ENCODE measurements around the gene GALNT9. TPM values are rescaled to one million over a fixed set of nuclear protein-coding genes. Genes with fewer than 3 reads are reported as not detected.

Gene GALNT9
- total RNA-seq, 1 experiment from 2014 or later: 2.6 TPM

DNA sequence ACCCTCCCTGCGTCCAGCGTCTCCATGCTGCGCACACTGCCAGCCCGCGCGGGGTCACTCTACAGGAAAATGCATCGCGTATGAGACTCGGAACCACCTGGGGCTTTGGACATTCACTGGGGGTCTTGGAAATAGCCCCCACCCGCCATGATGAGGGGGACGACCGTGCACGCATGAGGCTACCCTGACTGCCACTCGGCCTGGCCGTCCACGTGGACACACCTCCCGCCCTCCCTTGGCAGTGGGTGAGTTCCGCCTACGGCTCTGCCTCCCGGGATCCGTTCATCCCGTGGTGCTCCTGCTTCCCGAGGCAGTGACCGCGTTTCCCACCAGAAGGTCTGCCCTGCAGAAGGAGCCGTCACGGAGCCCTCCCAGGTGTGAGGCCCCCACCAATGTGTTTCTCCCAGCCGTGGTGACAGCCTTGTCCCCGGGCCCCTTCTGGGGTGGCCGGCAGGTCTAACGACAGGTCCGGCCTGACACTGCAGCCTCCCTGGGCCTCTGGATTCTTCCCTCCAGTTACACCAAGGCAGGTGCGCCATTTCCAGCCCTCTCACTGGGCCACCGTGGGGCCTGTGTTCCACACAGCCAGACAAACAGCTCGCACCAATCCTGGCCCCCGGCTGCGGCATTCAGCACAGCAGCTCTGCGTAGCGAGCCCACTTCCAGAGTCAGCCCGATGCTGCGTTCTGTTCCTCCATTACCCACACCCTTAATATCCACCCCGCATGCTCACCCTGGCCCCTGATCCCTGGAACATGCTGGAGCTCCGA lies 11.1 kb upstream of the GALNT9 start:
- ChIA-PET POLR2A (no interaction called here), CTCF (no interaction called here)
- TF ChIP-seq, protein P1, sequence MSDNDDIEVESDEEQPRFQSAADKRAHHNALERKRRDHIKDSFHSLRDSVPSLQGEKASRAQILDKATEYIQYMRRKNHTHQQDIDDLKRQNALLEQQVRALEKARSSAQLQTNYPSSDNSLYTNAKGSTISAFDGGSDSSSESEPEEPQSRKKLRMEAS (IDR thresholded peaks at IDR 0.05): no peak
- no peak for TF ChIP-seq FOSL1 (IDR thresholded peaks at IDR 0.05; ENCODE audit: low read depth)
- no peak for TF ChIP-seq SP1 (IDR thresholded peaks at IDR 0.05; ENCODE audit: low read depth)
- no peak for TF ChIP-seq EZH2 (IDR thresholded peaks at IDR 0.05)
- TF ChIP-seq CEBPB (IDR thresholded peaks at IDR 0.05; ENCODE audit: low read depth): no peak

DNA sequence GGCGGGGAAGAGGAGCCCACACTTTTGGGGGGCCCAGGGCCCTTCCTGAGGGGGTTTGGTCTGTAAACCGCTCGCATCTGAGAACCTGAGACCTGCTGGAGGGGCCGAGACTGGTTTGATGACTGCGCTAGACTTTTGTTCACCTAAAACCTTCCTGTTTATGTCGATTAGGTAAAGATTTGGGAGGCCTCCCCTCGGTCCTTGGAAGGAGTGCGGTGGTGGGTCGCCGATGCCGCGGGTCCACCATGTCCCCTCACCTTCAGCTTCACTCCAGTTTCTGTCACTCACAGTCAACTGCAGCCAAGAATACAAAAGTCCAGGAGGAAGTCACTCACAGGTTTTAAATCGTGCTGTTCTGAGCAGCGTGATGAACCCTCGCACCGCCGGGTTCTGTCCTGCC lies 10.5 kb upstream of the GALNT9 start:
- TF ChIP-seq, protein P2, sequence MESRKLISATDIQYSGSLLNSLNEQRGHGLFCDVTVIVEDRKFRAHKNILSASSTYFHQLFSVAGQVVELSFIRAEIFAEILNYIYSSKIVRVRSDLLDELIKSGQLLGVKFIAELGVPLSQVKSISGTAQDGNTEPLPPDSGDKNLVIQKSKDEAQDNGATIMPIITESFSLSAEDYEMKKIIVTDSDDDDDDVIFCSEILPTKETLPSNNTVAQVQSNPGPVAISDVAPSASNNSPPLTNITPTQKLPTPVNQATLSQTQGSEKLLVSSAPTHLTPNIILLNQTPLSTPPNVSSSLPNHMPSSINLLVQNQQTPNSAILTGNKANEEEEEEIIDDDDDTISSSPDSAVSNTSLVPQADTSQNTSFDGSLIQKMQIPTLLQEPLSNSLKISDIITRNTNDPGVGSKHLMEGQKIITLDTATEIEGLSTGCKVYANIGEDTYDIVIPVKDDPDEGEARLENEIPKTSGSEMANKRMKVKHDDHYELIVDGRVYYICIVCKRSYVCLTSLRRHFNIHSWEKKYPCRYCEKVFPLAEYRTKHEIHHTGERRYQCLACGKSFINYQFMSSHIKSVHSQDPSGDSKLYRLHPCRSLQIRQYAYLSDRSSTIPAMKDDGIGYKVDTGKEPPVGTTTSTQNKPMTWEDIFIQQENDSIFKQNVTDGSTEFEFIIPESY (IDR thresholded peaks at IDR 0.05; ENCODE audit: extremely low read depth, insufficient replicate concordance, low read length): no peak
- TF ChIP-seq TCF7L2 (IDR thresholded peaks at IDR 0.05; ENCODE audit: borderline replicate concordance, extremely low read depth, insufficient read depth, insufficient read length) (no peak), FOSL1 (IDR thresholded peaks at IDR 0.05; ENCODE audit: low read depth) (no peak), ELF1 (IDR thresholded peaks at IDR 0.05; ENCODE audit: borderline replicate concordance, low read depth) (no peak)
- TF ChIP-seq, protein P3, sequence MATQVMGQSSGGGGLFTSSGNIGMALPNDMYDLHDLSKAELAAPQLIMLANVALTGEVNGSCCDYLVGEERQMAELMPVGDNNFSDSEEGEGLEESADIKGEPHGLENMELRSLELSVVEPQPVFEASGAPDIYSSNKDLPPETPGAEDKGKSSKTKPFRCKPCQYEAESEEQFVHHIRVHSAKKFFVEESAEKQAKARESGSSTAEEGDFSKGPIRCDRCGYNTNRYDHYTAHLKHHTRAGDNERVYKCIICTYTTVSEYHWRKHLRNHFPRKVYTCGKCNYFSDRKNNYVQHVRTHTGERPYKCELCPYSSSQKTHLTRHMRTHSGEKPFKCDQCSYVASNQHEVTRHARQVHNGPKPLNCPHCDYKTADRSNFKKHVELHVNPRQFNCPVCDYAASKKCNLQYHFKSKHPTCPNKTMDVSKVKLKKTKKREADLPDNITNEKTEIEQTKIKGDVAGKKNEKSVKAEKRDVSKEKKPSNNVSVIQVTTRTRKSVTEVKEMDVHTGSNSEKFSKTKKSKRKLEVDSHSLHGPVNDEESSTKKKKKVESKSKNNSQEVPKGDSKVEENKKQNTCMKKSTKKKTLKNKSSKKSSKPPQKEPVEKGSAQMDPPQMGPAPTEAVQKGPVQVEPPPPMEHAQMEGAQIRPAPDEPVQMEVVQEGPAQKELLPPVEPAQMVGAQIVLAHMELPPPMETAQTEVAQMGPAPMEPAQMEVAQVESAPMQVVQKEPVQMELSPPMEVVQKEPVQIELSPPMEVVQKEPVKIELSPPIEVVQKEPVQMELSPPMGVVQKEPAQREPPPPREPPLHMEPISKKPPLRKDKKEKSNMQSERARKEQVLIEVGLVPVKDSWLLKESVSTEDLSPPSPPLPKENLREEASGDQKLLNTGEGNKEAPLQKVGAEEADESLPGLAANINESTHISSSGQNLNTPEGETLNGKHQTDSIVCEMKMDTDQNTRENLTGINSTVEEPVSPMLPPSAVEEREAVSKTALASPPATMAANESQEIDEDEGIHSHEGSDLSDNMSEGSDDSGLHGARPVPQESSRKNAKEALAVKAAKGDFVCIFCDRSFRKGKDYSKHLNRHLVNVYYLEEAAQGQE (IDR thresholded peaks at IDR 0.05; ENCODE audit: low read depth): no peak
- no peak for ATAC-seq

More for the DNA sequence above, 11.1 kb upstream of the GALNT9 start:
- Histone ChIP-seq H3K4me1 (ENCODE audit: control insufficient read depth in 1 of 2, insufficient read depth in 2 of 2, low read length in 2 of 2) (no peaks in the 10 kb centered on the region), H3K9me2 (ENCODE audit: insufficient read depth) (no peaks in the 10 kb centered on the region), H3K9ac (ENCODE audit: low read length) (no peak overlapping the region), H3K36me3 (ENCODE audit: control insufficient read depth in 1 of 2, insufficient read depth in 2 of 2, low read length in 2 of 2) (no peaks in the 10 kb centered on the region), H3K27ac (ENCODE audit: low read depth, low read length) (no peak overlapping the region), H3K27me3 (ENCODE audit: insufficient read depth, low read length) (no peaks in the 10 kb centered on the region), H3K4me2 (ENCODE audit: low read length) (no peak overlapping the region), H2AFZ (ENCODE audit: low read depth, low read length, poor library complexity, severe bottlenecking) (no peak overlapping the region), H4K20me1 (ENCODE audit: insufficient read depth) (no peaks in the 10 kb centered on the region), H3K9me3 (ENCODE audit: control insufficient read depth in 1 of 2, insufficient read depth in 1 of 2, low read depth in 1 of 2, low read length in 2 of 2) (no peaks in the 10 kb centered on the region), H3K4me3 (replicated peaks in 1 of 2; ENCODE audit: low read depth in 1 of 2, low read length in 2 of 2) (no peak overlapping the region), H3K79me2 (ENCODE audit: insufficient read depth, low read length) (no peaks in the 10 kb centered on the region)
- no peak for DNase-seq (ENCODE audit: low read depth, low spot score)
- no peak for ATAC-seq
- intact Hi-C loops (cut with micrococcal nuclease): no loop called here
- RAD21 ChIA-PET (ENCODE audit: low non-redundant PET in 1 of 2, low total read pairs in 2 of 2, uncharacterized antibody in 2 of 2, unreplicated experiment in 2 of 2): no interaction called here
- BruUV-seq (replicated peaks): no TSS peak

More for the DNA sequence above, 10.5 kb upstream of the GALNT9 start:
- H4K20me1 ChIP-seq (ENCODE audit: insufficient read depth): no peaks in the 10 kb centered on the region
- no TSS peak for BruUV-seq (replicated peaks)
- no peaks in the 10 kb centered on the region for H3K4me1 ChIP-seq (ENCODE audit: control insufficient read depth in 1 of 2, insufficient read depth in 2 of 2, low read length in 2 of 2)
- H3K9me2 ChIP-seq (ENCODE audit: insufficient read depth): no peaks in the 10 kb centered on the region
- H3K9me3 ChIP-seq (ENCODE audit: control insufficient read depth in 1 of 2, insufficient read depth in 1 of 2, low read depth in 1 of 2, low read length in 2 of 2): no peaks in the 10 kb centered on the region
- no peak overlapping the region for H2AFZ ChIP-seq (ENCODE audit: low read depth, low read length, poor library complexity, severe bottlenecking)
- ChIA-PET RAD21 (ENCODE audit: low non-redundant PET in 1 of 2, low total read pairs in 2 of 2, uncharacterized antibody in 2 of 2, unreplicated experiment in 2 of 2) (no interaction called here), POLR2A (no interaction called here), CTCF (no interaction called here)
- no peaks in the 10 kb centered on the region for H3K79me2 ChIP-seq (ENCODE audit: insufficient read depth, low read length)
- no peak for DNase-seq (ENCODE audit: low read depth, low spot score)
- no peaks in the 10 kb centered on the region for H3K27me3 ChIP-seq (ENCODE audit: insufficient read depth, low read length)
- H3K9ac ChIP-seq (ENCODE audit: low read length): no peak overlapping the region
- no peak overlapping the region for H3K4me3 ChIP-seq (replicated peaks in 1 of 2; ENCODE audit: low read depth in 1 of 2, low read length in 2 of 2)
- no peaks in the 10 kb centered on the region for H3K36me3 ChIP-seq (ENCODE audit: control insufficient read depth in 1 of 2, insufficient read depth in 2 of 2, low read length in 2 of 2)
- no peak overlapping the region for H3K27ac ChIP-seq (ENCODE audit: low read depth, low read length)
- intact Hi-C loops (cut with micrococcal nuclease): no loop called here
- no peak overlapping the region for H3K4me2 ChIP-seq (ENCODE audit: low read length)

Data from HCT116 (cell line).